ENCODE results near the gene UGDH.

GRCh38 chr4:39455486-39455885, 71.8 kb downstream of the UGDH start:
- TF ChIP-seq, protein P1, sequence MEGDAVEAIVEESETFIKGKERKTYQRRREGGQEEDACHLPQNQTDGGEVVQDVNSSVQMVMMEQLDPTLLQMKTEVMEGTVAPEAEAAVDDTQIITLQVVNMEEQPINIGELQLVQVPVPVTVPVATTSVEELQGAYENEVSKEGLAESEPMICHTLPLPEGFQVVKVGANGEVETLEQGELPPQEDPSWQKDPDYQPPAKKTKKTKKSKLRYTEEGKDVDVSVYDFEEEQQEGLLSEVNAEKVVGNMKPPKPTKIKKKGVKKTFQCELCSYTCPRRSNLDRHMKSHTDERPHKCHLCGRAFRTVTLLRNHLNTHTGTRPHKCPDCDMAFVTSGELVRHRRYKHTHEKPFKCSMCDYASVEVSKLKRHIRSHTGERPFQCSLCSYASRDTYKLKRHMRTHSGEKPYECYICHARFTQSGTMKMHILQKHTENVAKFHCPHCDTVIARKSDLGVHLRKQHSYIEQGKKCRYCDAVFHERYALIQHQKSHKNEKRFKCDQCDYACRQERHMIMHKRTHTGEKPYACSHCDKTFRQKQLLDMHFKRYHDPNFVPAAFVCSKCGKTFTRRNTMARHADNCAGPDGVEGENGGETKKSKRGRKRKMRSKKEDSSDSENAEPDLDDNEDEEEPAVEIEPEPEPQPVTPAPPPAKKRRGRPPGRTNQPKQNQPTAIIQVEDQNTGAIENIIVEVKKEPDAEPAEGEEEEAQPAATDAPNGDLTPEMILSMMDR (IDR thresholded peaks at IDR 0.05 in 2 of 3, conservative IDR thresholded peaks at IDR 0.05 in 1 of 3; ENCODE audit: control insufficient read depth in 2 of 3, extremely low read depth in 1 of 3, insufficient read depth in 1 of 3, low read depth in 3 of 3, low read length in 3 of 3) = no peak
- TF ChIP-seq EP300 (IDR thresholded peaks at IDR 0.05; ENCODE audit: borderline replicate concordance in 1 of 2, control insufficient read depth in 1 of 2, low read depth in 2 of 2, low read length in 2 of 2) (no peak), TAF1 (IDR thresholded peaks at IDR 0.05; ENCODE audit: borderline replicate concordance, low read depth, low read length) (no peak), CEBPB (IDR thresholded peaks at IDR 0.05; ENCODE audit: borderline replicate concordance in 1 of 2, low read depth in 2 of 2, low read length in 2 of 2) (no peak), SP1 (IDR thresholded peaks at IDR 0.05; ENCODE audit: low read depth, low read length) (no peak), HDAC2 (IDR thresholded peaks at IDR 0.05) (no peak)
- TF ChIP-seq, protein P2, sequence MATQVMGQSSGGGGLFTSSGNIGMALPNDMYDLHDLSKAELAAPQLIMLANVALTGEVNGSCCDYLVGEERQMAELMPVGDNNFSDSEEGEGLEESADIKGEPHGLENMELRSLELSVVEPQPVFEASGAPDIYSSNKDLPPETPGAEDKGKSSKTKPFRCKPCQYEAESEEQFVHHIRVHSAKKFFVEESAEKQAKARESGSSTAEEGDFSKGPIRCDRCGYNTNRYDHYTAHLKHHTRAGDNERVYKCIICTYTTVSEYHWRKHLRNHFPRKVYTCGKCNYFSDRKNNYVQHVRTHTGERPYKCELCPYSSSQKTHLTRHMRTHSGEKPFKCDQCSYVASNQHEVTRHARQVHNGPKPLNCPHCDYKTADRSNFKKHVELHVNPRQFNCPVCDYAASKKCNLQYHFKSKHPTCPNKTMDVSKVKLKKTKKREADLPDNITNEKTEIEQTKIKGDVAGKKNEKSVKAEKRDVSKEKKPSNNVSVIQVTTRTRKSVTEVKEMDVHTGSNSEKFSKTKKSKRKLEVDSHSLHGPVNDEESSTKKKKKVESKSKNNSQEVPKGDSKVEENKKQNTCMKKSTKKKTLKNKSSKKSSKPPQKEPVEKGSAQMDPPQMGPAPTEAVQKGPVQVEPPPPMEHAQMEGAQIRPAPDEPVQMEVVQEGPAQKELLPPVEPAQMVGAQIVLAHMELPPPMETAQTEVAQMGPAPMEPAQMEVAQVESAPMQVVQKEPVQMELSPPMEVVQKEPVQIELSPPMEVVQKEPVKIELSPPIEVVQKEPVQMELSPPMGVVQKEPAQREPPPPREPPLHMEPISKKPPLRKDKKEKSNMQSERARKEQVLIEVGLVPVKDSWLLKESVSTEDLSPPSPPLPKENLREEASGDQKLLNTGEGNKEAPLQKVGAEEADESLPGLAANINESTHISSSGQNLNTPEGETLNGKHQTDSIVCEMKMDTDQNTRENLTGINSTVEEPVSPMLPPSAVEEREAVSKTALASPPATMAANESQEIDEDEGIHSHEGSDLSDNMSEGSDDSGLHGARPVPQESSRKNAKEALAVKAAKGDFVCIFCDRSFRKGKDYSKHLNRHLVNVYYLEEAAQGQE (IDR thresholded peaks at IDR 0.05; ENCODE audit: low read depth, low read length) = no peak

Data from GM12878 (cell line).